Activated naive CD4-positive, alpha-beta T cell treated with anti-CD3 and anti-CD28 coated beads, Interleukin-2, amount 50 U/mL, for 24 hours (primary cell): ENCODE results near the gene KDM4D.
"Not testable (repeated sequence)": the region's sequence is repeated elsewhere in the genome, so short reads cannot be mapped to it uniquely, and the experiment has no call there.

ENCODE experiments used
- H3K27ac Mint-ChIP-seq: one replicate; pipeline ENCODE4 v1.8.0; 2021; ENCODE audit warnings: mild to moderate bottlenecking, mixed read lengths
- H3K27me3 Mint-ChIP-seq: one replicate; pipeline ENCODE4 v1.8.0; 2021; ENCODE audit warnings: mixed read lengths
- H3K36me3 Mint-ChIP-seq: one replicate; pipeline ENCODE4 v1.8.0; 2021; ENCODE audit warnings: mixed read lengths
- H3K4me1 Mint-ChIP-seq: one replicate; pipeline ENCODE4 v1.8.0; 2021; ENCODE audit warnings: mixed read lengths
- H3K4me3 Mint-ChIP-seq: one replicate; pipeline ENCODE4 v1.8.0; 2021; ENCODE audit warnings: mild to moderate bottlenecking, mixed read lengths
- H3K9me3 Mint-ChIP-seq: one replicate; pipeline ENCODE4 v1.8.0; 2021; ENCODE audit warnings: mixed read lengths

The KDM4D gene

GRCh38 chr11:94973099-94973968 lies at the start of gene KDM4D, which contains the start of gene CWC15:
KDM4D (plus strand) TSS chr11:94973709; CDS start chr11:94997373, 23,664 bp downstream.
CWC15 (minus strand) TSS chr11:94973556; CDS start chr11:94972185, 1,371 bp downstream.
- peak within 1 kb of the TSS; percentile 100 for H3K4me3 Mint-ChIP-seq
- H3K36me3 Mint-ChIP-seq: peaks cover 18% of the 10 kb centered on the region
- H3K27me3 Mint-ChIP-seq: no peaks in the 10 kb centered on the region
- H3K9me3 Mint-ChIP-seq: no peaks in the 10 kb centered on the region
- peaks cover 41% of the 10 kb centered on the region for H3K4me1 Mint-ChIP-seq
- peak within 1 kb of the TSS; percentile 99 for H3K27ac Mint-ChIP-seq

GRCh38 chr11:94924171-94924572 lies 49.3 kb upstream of the KDM4D start:
- H3K36me3 Mint-ChIP-seq: peaks cover 4% of the 10 kb centered on the region
- no peaks in the 10 kb centered on the region for H3K27me3 Mint-ChIP-seq
- H3K9me3 Mint-ChIP-seq: no peaks in the 10 kb centered on the region
- H3K4me3 Mint-ChIP-seq: peak overlapping the region; percentile 12
- H3K27ac Mint-ChIP-seq: no peak overlapping the region
- peaks cover 57% of the 10 kb centered on the region for H3K4me1 Mint-ChIP-seq

- peaks cover 4% of the 10 kb centered on the region for H3K36me3 Mint-ChIP-seq
- peak overlapping the region; percentile 74 for H3K27ac Mint-ChIP-seq
- H3K9me3 Mint-ChIP-seq: no peaks in the 10 kb centered on the region
- H3K27me3 Mint-ChIP-seq: no peaks in the 10 kb centered on the region
- H3K4me3 Mint-ChIP-seq: peak overlapping the region; percentile 54
- peaks cover 57% of the 10 kb centered on the region for H3K4me1 Mint-ChIP-seq
These were observed 48.9 kb upstream of the KDM4D start for GRCh38 chr11:94924612-94925011.

- Mint-ChIP-seq H3K4me3 (peak overlapping the region; percentile 31), H3K4me1 (peaks cover 57% of the 10 kb centered on the region), H3K27ac (peak overlapping the region; percentile 62), H3K36me3 (peaks cover 3% of the 10 kb centered on the region), H3K9me3 (no peaks in the 10 kb centered on the region), H3K27me3 (no peaks in the 10 kb centered on the region)
These were observed 47.9 kb upstream of the KDM4D start for GRCh38 chr11:94925422-94926270.

GRCh38 chr11:94926271-94926625 lies 47.3 kb upstream of the KDM4D start:
- no peaks in the 10 kb centered on the region for H3K9me3 Mint-ChIP-seq
- H3K27ac Mint-ChIP-seq: no peak overlapping the region
- H3K4me3 Mint-ChIP-seq: no peak overlapping the region
- H3K36me3 Mint-ChIP-seq: peaks cover 2% of the 10 kb centered on the region
- peaks cover 57% of the 10 kb centered on the region for H3K4me1 Mint-ChIP-seq
- H3K27me3 Mint-ChIP-seq: no peaks in the 10 kb centered on the region

- H3K9me3 Mint-ChIP-seq: no peaks in the 10 kb centered on the region
- peak overlapping the region; percentile 56 for H3K27ac Mint-ChIP-seq
- H3K36me3 Mint-ChIP-seq: no peaks in the 10 kb centered on the region
- peaks cover 57% of the 10 kb centered on the region for H3K4me1 Mint-ChIP-seq
- H3K27me3 Mint-ChIP-seq: no peaks in the 10 kb centered on the region
- no peak overlapping the region for H3K4me3 Mint-ChIP-seq
These were observed 46.7 kb upstream of the KDM4D start for GRCh38 chr11:94926698-94927237.

- H3K9me3 Mint-ChIP-seq: no peaks in the 10 kb centered on the region
- H3K36me3 Mint-ChIP-seq: no peaks in the 10 kb centered on the region
- H3K27me3 Mint-ChIP-seq: no peaks in the 10 kb centered on the region
- H3K4me1 Mint-ChIP-seq: peaks cover 60% of the 10 kb centered on the region
- no peak overlapping the region for H3K27ac Mint-ChIP-seq
- no peak overlapping the region for H3K4me3 Mint-ChIP-seq
These were observed 45.2 kb upstream of the KDM4D start for GRCh38 chr11:94928117-94928990.

GRCh38 chr11:94932072-94932471 lies 41.4 kb upstream of the KDM4D start:
- H3K27ac Mint-ChIP-seq, H3K27me3 Mint-ChIP-seq, H3K36me3 Mint-ChIP-seq, H3K4me3 Mint-ChIP-seq, H3K9me3 Mint-ChIP-seq: not testable (repeated sequence)
- H3K4me1 Mint-ChIP-seq: peaks cover 57% of the 10 kb centered on the region

GRCh38 chr11:94932503-94932902 lies 41.0 kb upstream of the KDM4D start:
- Mint-ChIP-seq H3K4me1 (peaks cover 53% of the 10 kb centered on the region), H3K36me3 (no peaks in the 10 kb centered on the region), H3K9me3 (no peaks in the 10 kb centered on the region), H3K4me3 (no peak overlapping the region), H3K27ac (no peak overlapping the region), H3K27me3 (no peaks in the 10 kb centered on the region)

GRCh38 chr11:94933223-94934130 lies 40.0 kb upstream of the KDM4D start:
- Mint-ChIP-seq H3K4me1 (peaks cover 47% of the 10 kb centered on the region), H3K27ac (peak overlapping the region; percentile 20), H3K9me3 (no peaks in the 10 kb centered on the region), H3K27me3 (no peaks in the 10 kb centered on the region), H3K4me3 (peak overlapping the region; percentile 61), H3K36me3 (no peaks in the 10 kb centered on the region)

- H3K4me1 Mint-ChIP-seq: peaks cover 40% of the 10 kb centered on the region
- no peaks in the 10 kb centered on the region for H3K36me3 Mint-ChIP-seq
- H3K4me3 Mint-ChIP-seq: peak overlapping the region; percentile 61
- H3K9me3 Mint-ChIP-seq: no peaks in the 10 kb centered on the region
- peak overlapping the region; percentile 20 for H3K27ac Mint-ChIP-seq
- H3K27me3 Mint-ChIP-seq: no peaks in the 10 kb centered on the region
These were observed 39.1 kb upstream of the KDM4D start for GRCh38 chr11:94934362-94934761.

GRCh38 chr11:94934846-94935245 lies 38.7 kb upstream of the KDM4D start:
- H3K36me3 Mint-ChIP-seq: no peaks in the 10 kb centered on the region
- no peaks in the 10 kb centered on the region for H3K27me3 Mint-ChIP-seq
- H3K4me3 Mint-ChIP-seq: peak overlapping the region; percentile 61
- H3K9me3 Mint-ChIP-seq: no peaks in the 10 kb centered on the region
- H3K4me1 Mint-ChIP-seq: peaks cover 40% of the 10 kb centered on the region
- no peak overlapping the region for H3K27ac Mint-ChIP-seq

- Mint-ChIP-seq H3K27ac (no peak overlapping the region), H3K36me3 (peaks cover under 1% of the 10 kb centered on the region), H3K4me3 (no peak overlapping the region), H3K27me3 (no peaks in the 10 kb centered on the region), H3K4me1 (peaks cover 32% of the 10 kb centered on the region), H3K9me3 (no peaks in the 10 kb centered on the region)
These were observed 35.1 kb upstream of the KDM4D start for GRCh38 chr11:94938095-94939055.
